Measurements from ENCODE around the gene TLCD4.
A peak's percentile ranks its signal among the peaks of the same experiment; 100 is the strongest.

TLCD4 gene

DNA sequence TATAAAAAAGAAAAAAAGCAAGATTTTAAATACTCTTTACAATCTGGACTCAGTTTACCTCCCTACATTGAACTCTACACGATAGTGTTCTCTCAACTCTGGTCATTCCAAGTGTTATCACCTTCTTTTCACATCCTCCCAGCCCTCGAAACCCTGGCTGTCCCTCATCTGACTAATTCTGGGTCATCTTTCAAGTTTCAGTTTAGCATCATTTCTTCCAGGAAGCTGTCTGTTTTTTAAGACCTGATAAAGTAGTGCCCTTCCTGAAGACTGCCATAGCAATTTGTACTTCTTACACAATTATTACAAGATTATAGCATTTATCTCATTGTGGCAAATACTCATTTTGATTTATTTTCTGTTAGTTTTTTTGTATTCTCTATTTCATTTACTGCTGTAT is 45.6 kb upstream of the TLCD4 start:
- H3K79me2 ChIP-seq (ENCODE audit: control insufficient read depth, insufficient read depth, low read length, poor library complexity), result peaks cover 4% of the 10 kb centered on the region
- WGBS (ENCODE audit: extremely low coverage, insufficient coverage, insufficient read length), result no CpG with 5 or more reads among the region's 2 CpGs
- peaks cover 5% of the 10 kb centered on the region for H3K79me1 ChIP-seq (ENCODE audit: low read length)
- H3K36me3 ChIP-seq (ENCODE audit: control insufficient read depth in 1 of 2, insufficient read depth in 2 of 2, low read length in 2 of 2), result no peaks in the 10 kb centered on the region
- no peaks in the 10 kb centered on the region for H3K27me3 ChIP-seq (ENCODE audit: insufficient read depth, low read length)
- no peak for DNase-seq
- no peak overlapping the region for H3K14ac ChIP-seq (ENCODE audit: low read length)
- H2AK5ac ChIP-seq (ENCODE audit: low read length), result no peak overlapping the region
- H4K8ac ChIP-seq (ENCODE audit: low read depth, low read length), result no peak overlapping the region
- H3K4ac ChIP-seq (ENCODE audit: low read depth, low read length), result no peak overlapping the region
- no peak overlapping the region for H3K9ac ChIP-seq (ENCODE audit: low read length)
- H2BK120ac ChIP-seq (ENCODE audit: insufficient read depth, low read length, poor library complexity), result no peak overlapping the region
- H4K91ac ChIP-seq (ENCODE audit: low read depth, low read length), result no peak overlapping the region
- no peak overlapping the region for H2BK5ac ChIP-seq (ENCODE audit: low read depth, low read length, poor library complexity)
- H3K23ac ChIP-seq (ENCODE audit: low read length), result no peak overlapping the region
- no peak overlapping the region for H3K27ac ChIP-seq (ENCODE audit: low read depth, low read length)
- peaks cover 1% of the 10 kb centered on the region for H3K9me3 ChIP-seq (ENCODE audit: insufficient read depth, low read depth, low read length)
- H3K4me1 ChIP-seq (ENCODE audit: control insufficient read depth in 1 of 2, insufficient read depth in 2 of 2, low read length in 2 of 2), result peaks cover 0 to 2% of the 10 kb centered on the region in 2 experiments
- no peak overlapping the region for H2BK12ac ChIP-seq (ENCODE audit: low read length)
- H3K18ac ChIP-seq (ENCODE audit: low read length), result no peak overlapping the region
- H2AFZ ChIP-seq (ENCODE audit: insufficient read depth, low read length, poor library complexity), result no peak overlapping the region
- H3K4me3 ChIP-seq (ENCODE audit: low read depth, low read length), result no peak overlapping the region
- no peak overlapping the region for H4K12ac ChIP-seq (ENCODE audit: low read depth, low read length)
- no peak overlapping the region for H3K4me2 ChIP-seq (ENCODE audit: low read length)

DNA sequence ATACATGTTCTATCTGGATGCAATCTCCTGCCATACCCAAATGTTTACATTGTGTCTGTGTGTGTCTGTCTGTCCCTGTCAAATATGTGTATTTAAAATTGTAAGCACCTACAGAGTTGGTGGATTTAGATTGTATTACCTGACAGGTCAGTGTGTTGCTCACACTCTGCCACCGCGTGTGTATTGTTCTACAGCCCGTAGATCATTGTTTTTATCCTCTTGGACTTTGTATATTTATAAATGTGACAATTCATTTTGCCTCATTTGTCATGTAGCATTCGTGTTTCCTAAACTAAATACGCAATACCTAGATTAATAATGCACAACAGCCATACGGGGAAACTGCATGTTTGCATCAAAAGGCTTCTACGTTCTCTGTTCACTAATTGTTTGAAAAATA is 45.0 kb upstream of the TLCD4 start:
- H3K23ac ChIP-seq (ENCODE audit: low read length), result no peak overlapping the region
- no CpG with 5 or more reads among the region's 7 CpGs for WGBS (ENCODE audit: extremely low coverage, insufficient coverage, insufficient read length)
- peak overlapping the region; percentile 63 for H3K9ac ChIP-seq (ENCODE audit: low read length)
- no peak overlapping the region for H2BK120ac ChIP-seq (ENCODE audit: insufficient read depth, low read length, poor library complexity)
- H2BK5ac ChIP-seq (ENCODE audit: low read depth, low read length, poor library complexity), result no peak overlapping the region
- no peaks in the 10 kb centered on the region for H3K27me3 ChIP-seq (ENCODE audit: insufficient read depth, low read length)
- no peak for DNase-seq
- peak overlapping the region; percentile 80 for H3K4me2 ChIP-seq (ENCODE audit: low read length)
- peaks cover 0 to 2% of the 10 kb centered on the region in 2 experiments for H3K4me1 ChIP-seq (ENCODE audit: control insufficient read depth in 1 of 2, insufficient read depth in 2 of 2, low read length in 2 of 2)
- no peak overlapping the region for H4K8ac ChIP-seq (ENCODE audit: low read depth, low read length)
- no peaks in the 10 kb centered on the region for H3K36me3 ChIP-seq (ENCODE audit: control insufficient read depth in 1 of 2, insufficient read depth in 2 of 2, low read length in 2 of 2)
- no peak overlapping the region for H2AFZ ChIP-seq (ENCODE audit: insufficient read depth, low read length, poor library complexity)
- H3K79me1 ChIP-seq (ENCODE audit: low read length), result peaks cover 5% of the 10 kb centered on the region
- no peak overlapping the region for H3K4ac ChIP-seq (ENCODE audit: low read depth, low read length)
- H2AK5ac ChIP-seq (ENCODE audit: low read length), result no peak overlapping the region
- no peak overlapping the region for H3K4me3 ChIP-seq (ENCODE audit: low read depth, low read length)
- no peak overlapping the region for H3K27ac ChIP-seq (ENCODE audit: low read depth, low read length)
- H3K14ac ChIP-seq (ENCODE audit: low read length), result no peak overlapping the region
- H3K79me2 ChIP-seq (ENCODE audit: control insufficient read depth, insufficient read depth, low read length, poor library complexity), result peaks cover 4% of the 10 kb centered on the region
- no peak overlapping the region for H2BK12ac ChIP-seq (ENCODE audit: low read length)
- no peak overlapping the region for H4K91ac ChIP-seq (ENCODE audit: low read depth, low read length)
- peaks cover 1% of the 10 kb centered on the region for H3K9me3 ChIP-seq (ENCODE audit: insufficient read depth, low read depth, low read length)
- no peak overlapping the region for H4K12ac ChIP-seq (ENCODE audit: low read depth, low read length)
- H3K18ac ChIP-seq (ENCODE audit: low read length), result no peak overlapping the region

DNA sequence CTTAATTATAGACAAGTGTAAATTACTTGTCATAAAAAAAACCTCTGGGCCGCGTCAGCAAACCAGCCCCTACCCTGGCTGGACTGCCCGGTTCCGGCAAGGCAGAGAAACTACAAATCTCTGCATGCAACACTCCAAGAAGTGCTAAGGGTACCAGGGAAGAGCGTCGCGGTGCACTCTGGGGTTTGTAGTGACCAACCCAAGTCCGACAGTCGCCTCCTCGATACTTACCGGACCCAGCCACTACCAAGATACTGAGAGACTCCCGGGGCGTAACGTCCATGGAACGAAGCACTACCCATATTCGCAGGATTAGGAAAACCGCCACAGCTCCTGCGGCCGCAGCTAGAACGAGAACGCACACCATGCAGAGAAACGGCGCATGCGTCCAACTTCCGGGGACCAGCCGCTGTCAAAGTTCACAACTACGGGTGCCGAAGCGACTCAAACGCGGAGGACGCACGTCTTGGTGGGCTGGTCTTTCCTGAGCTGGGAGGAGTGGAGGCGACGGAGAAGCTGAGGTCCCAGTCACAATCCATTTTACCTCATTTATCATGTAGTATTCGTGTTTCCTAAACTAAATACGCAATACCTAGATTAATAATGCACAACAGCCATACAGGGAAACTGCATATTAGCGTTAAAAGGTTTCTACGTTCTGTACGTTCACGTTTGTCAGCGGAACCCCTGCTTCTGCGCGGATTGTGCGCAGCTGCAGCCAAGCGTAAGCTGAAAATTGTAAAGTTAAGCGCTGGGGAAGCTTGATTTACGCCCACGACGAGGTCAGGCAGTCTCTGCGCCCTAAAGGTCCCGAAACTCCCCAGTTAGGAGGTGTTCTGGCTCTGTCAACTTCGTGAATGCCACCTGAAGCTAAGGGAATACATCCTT is 44.4 kb upstream of the TLCD4 start, which contains the start of gene ALG14:
TSS of gene ALG14 (minus strand) at position 420 of the 888 bp plus-strand sequence. CDS start at position 367, 53 bp downstream.
- H3K9me3 ChIP-seq (ENCODE audit: insufficient read depth, low read depth, low read length), result peaks cover 1% of the 10 kb centered on the region
- H4K91ac ChIP-seq (ENCODE audit: low read depth, low read length), result peak within 1 kb of the TSS; percentile 90
- H3K27ac ChIP-seq (ENCODE audit: low read depth, low read length), result peak within 1 kb of the TSS; percentile 70
- H3K23ac ChIP-seq (ENCODE audit: low read length), result no peak within 1 kb of the TSS
- H3K4me3 ChIP-seq (ENCODE audit: low read depth, low read length), result peak within 1 kb of the TSS; percentile 91
- peak within 1 kb of the TSS; percentile 95 for H2BK120ac ChIP-seq (ENCODE audit: insufficient read depth, low read length, poor library complexity)
- DNase-seq, result peak; percentile 92 to 97
- no peak within 1 kb of the TSS for H2AK5ac ChIP-seq (ENCODE audit: low read length)
- no peaks in the 10 kb centered on the region for H3K27me3 ChIP-seq (ENCODE audit: insufficient read depth, low read length)
- H3K36me3 ChIP-seq (ENCODE audit: control insufficient read depth in 1 of 2, insufficient read depth in 2 of 2, low read length in 2 of 2), result no peaks in the 10 kb centered on the region
- peaks cover 5% of the 10 kb centered on the region for H3K79me1 ChIP-seq (ENCODE audit: low read length)
- peak within 1 kb of the TSS; percentile 89 for H2AFZ ChIP-seq (ENCODE audit: insufficient read depth, low read length, poor library complexity)
- H3K4ac ChIP-seq (ENCODE audit: low read depth, low read length), result peak within 1 kb of the TSS; percentile 12
- peak within 1 kb of the TSS; percentile 95 for H3K18ac ChIP-seq (ENCODE audit: low read length)
- WGBS (ENCODE audit: extremely low coverage, insufficient coverage, insufficient read length), result no CpG with 5 or more reads among the region's 53 CpGs
- H3K79me2 ChIP-seq (ENCODE audit: control insufficient read depth, insufficient read depth, low read length, poor library complexity), result peaks cover 4% of the 10 kb centered on the region
- H4K8ac ChIP-seq (ENCODE audit: low read depth, low read length), result peak within 1 kb of the TSS; percentile 89
- peak within 1 kb of the TSS; percentile 96 for H3K14ac ChIP-seq (ENCODE audit: low read length)
- peaks cover 0 to 2% of the 10 kb centered on the region in 2 experiments for H3K4me1 ChIP-seq (ENCODE audit: control insufficient read depth in 1 of 2, insufficient read depth in 2 of 2, low read length in 2 of 2)
- H4K12ac ChIP-seq (ENCODE audit: low read depth, low read length), result peak within 1 kb of the TSS; percentile 68
- H3K9ac ChIP-seq (ENCODE audit: low read length), result peak within 1 kb of the TSS; percentile 88
- H2BK12ac ChIP-seq (ENCODE audit: low read length), result no peak within 1 kb of the TSS
- peak within 1 kb of the TSS; percentile 94 for H2BK5ac ChIP-seq (ENCODE audit: low read depth, low read length, poor library complexity)
- H3K4me2 ChIP-seq (ENCODE audit: low read length), result peak within 1 kb of the TSS; percentile 80

- no peak overlapping the region for H3K4me3 ChIP-seq (ENCODE audit: low read depth, low read length)
- no peak overlapping the region for H3K23ac ChIP-seq (ENCODE audit: low read length)
- peak overlapping the region; percentile 61 for H2AFZ ChIP-seq (ENCODE audit: insufficient read depth, low read length, poor library complexity)
- H3K4me2 ChIP-seq (ENCODE audit: low read length), result peak overlapping the region; percentile 80
- no peaks in the 10 kb centered on the region for H3K27me3 ChIP-seq (ENCODE audit: insufficient read depth, low read length)
- no peak overlapping the region for H2AK5ac ChIP-seq (ENCODE audit: low read length)
- no peak overlapping the region for H4K91ac ChIP-seq (ENCODE audit: low read depth, low read length)
- no peak for DNase-seq
- peaks cover 1% of the 10 kb centered on the region for H3K9me3 ChIP-seq (ENCODE audit: insufficient read depth, low read depth, low read length)
- peak overlapping the region; percentile 60 for H3K14ac ChIP-seq (ENCODE audit: low read length)
- peak overlapping the region; percentile 49 for H4K12ac ChIP-seq (ENCODE audit: low read depth, low read length)
- no peak overlapping the region for H2BK5ac ChIP-seq (ENCODE audit: low read depth, low read length, poor library complexity)
- no peak overlapping the region for H3K4ac ChIP-seq (ENCODE audit: low read depth, low read length)
- peaks cover 5% of the 10 kb centered on the region for H3K79me1 ChIP-seq (ENCODE audit: low read length)
- H3K18ac ChIP-seq (ENCODE audit: low read length), result no peak overlapping the region
- no peak overlapping the region for H3K27ac ChIP-seq (ENCODE audit: low read depth, low read length)
- H3K36me3 ChIP-seq (ENCODE audit: control insufficient read depth in 1 of 2, insufficient read depth in 2 of 2, low read length in 2 of 2), result no peaks in the 10 kb centered on the region
- no CpG with 5 or more reads among the region's 3 CpGs for WGBS (ENCODE audit: extremely low coverage, insufficient coverage, insufficient read length)
- no peak overlapping the region for H2BK12ac ChIP-seq (ENCODE audit: low read length)
- peaks cover 4% of the 10 kb centered on the region for H3K79me2 ChIP-seq (ENCODE audit: control insufficient read depth, insufficient read depth, low read length, poor library complexity)
- H3K4me1 ChIP-seq (ENCODE audit: control insufficient read depth in 1 of 2, insufficient read depth in 2 of 2, low read length in 2 of 2), result peaks cover 0 to 2% of the 10 kb centered on the region in 2 experiments
- H3K9ac ChIP-seq (ENCODE audit: low read length), result peak overlapping the region; percentile 59
- peak overlapping the region; percentile 85 for H4K8ac ChIP-seq (ENCODE audit: low read depth, low read length)
- H2BK120ac ChIP-seq (ENCODE audit: insufficient read depth, low read length, poor library complexity), result no peak overlapping the region
Measured at GRCh38 chr1:95073446-95073845, 43.7 kb upstream of the TLCD4 start.

All from trophoblast cell (in vitro differentiated cells and primary cell).